HK-2 (cell line): ENCODE measurements around the gene PDE6G.

Source experiments
- DNase-seq: peaks from one replicate; pipeline ENCODE4 v3.0.0-alpha.2; 2018; ENCODE audit not compliant: unreplicated experiment

The PDE6G gene

DNA sequence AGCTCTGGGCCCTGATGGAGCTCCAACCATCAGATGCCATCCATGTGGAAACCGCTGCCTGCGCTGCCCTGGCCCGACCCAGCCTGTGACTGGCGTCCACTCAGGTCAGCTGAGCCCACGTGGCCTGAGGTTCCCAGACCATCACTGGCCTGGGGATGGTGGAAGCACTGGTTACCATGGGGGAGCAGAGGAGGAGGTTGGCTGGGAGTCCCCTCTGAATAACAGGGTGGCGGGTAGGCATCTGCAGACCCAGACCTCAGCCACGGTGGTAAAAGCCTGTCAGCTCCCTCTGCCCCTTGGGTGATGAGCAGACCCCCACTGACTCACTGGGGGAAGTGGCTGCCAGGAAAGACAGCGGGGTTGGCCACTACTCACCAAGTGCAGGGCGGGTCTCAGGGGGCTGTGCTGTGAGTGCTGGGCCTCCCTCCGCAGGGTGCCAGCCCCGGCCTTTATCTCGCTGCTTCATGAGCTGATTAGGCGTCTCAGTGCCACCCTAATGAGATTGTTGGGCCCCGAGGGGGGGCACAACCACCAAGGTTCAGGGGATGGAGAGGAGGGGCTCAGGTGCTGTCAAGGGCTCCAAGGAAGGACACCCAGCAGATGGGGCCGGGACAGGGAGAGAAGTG is at the start of gene PDE6G:
Gene PDE6G (minus strand): TSS at position 425 of the 626 bp plus-strand sequence. CDS start 3,237 bp downstream, outside the sequence.
- DNase-seq = no peak

- no peak for DNase-seq
Observed at GRCh38 chr17:81705518-81706231, 49.3 kb upstream of the PDE6G start.

DNA sequence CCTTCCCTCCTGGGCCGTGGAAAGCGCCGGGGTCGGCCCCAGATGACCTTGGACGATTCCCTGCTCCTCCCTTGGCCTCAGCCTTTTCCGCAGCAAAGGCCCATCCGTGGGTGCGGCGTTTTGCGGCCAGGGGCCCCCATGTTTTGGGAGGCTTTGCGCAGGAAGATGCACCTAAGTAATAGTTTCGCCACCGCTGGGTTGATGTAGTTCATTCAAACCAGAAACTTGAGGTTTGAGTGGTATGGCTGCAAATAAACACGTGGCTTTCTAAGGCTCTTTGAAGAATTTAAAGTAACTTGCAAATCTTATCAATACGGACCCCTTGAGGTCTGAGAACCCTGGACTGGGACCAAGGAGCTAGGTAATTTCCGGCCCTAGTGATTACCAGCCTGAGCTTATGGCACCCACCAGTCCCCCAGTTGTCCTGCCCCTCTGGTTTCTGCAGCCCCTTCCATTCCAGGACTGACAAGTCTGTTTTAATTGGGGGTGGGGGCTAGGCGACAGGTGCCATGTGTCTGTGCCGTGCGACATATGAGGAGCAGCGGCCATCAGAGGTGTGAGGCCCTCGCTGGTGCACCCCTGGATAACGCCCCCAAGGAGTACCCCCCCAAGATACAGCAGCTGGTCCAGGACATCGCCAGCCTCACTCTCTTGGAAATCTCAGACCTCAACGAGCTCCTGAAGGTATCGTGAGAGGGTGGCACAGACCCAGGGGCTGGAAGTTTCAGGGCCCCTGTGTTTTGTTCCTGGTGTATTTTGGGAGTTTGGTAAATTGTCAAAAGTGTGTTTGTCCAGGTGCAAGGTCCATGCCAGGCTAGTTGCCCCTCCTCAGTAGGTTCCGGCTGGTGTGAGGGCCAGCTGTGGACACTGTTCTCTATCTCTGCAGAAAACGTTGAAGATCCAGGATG is 47.7 kb upstream of the PDE6G start:
- no peak for DNase-seq

- peak; percentile 92 for DNase-seq
Observed at GRCh38 chr17:81702934-81703746, 46.8 kb upstream of the PDE6G start, which contains the start of gene MRPL12. MRPL12 (plus strand) TSS chr17:81703367; CDS start chr17:81703502, 135 bp downstream.

GRCh38 chr17:81701288-81702071 is 45.1 kb upstream of the PDE6G start:
- peak; percentile 42 for DNase-seq

DNA sequence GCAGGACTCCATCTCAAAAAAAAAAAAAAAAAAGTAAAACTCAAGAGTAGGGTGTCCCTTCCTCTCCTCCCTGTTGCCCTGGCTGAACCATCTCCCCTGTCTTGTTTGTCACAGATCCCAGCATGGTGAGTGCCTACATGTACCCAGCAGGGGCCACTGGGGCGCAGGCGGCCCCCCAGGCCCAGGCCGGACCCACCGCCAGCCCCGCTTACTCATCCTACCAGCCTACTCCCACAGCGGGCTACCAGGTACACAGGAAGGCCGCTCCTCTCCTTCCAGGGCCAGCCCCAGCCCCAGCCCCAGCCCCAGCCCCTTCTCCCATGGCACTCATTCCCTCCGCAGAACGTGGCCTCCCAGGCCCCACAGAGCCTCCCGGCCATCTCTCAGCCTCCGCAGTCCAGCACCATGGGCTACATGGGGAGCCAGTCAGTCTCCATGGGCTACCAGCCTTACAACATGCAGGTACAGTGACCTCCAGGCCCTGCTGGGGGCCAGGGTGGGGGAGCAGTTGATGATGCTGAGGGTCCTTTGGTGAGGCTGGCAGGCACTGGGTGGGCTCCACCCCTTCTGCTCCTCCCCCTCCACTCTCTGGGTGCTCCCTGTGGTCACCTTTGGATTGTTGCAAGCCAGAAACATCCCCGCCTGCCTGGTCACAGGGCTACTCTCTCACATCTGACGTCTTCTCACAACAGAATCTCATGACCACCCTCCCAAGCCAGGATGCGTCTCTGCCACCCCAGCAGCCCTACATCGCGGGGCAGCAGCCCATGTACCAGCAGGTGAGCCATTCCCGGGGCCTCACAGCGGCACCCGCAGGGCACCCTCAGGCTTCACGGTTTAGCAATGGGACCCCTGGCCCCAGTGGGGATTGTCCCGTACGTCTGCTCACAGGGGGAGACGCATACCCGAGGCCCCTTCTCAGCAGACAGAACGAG is 44.3 kb upstream of the PDE6G start:
- no peak for DNase-seq

GRCh38 chr17:81697261-81698044 is 41.1 kb upstream of the PDE6G start:
- no peak for DNase-seq

- DNase-seq = no peak
Observed at GRCh38 chr17:81696218-81696941, 40.0 kb upstream of the PDE6G start.

DNA sequence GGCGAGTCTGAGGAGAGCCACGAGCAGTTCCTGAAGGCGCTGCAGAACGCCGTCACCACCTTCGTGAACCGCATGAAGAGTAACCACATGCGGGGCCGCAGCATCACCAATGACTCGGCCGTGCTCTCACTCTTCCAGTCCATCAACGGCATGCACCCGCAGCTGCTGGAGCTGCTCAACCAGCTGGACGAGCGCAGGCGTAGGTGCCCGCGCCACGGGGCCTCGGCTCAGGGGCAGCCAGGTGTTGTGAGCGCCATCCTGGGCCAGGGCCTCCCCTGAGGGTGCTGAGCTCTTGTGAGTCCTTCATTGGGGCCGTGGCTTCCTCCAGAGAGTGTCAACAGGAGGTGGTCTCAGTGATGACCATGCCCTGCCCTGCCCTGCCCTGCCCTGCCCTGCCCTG is 39.5 kb upstream of the PDE6G start:
- no peak for DNase-seq

DNA sequence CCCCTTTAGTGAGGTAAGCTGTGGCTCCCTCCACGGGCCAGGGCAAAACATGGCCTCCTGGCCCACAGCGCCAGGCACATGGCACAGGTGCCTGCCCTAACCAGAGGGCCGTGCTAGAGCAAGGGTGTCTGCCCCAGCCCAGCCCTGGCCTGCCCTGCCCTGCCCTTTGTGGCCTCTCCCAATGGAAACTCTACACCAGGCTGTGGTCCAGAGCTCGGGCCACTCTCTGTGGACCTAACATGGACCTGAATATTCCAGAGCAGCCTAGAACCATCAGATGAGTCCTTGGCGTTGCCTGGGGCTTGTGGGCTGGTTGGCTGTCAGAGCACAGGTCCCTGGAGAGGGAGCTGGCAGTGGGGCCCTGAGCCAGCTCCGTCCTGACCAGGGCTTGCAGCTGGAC is 38.9 kb upstream of the PDE6G start:
- no peak for DNase-seq

GRCh38 chr17:81694810-81695209 is 38.5 kb upstream of the PDE6G start:
- DNase-seq = no peak

- DNase-seq = no peak
Observed at GRCh38 chr17:81693509-81694210, 37.3 kb upstream of the PDE6G start.

- DNase-seq = no peak
Observed at GRCh38 chr17:81691608-81692007, 35.3 kb upstream of the PDE6G start.

GRCh38 chr17:81691196-81691595 is 34.9 kb upstream of the PDE6G start:
- DNase-seq = no peak

GRCh38 chr17:81690549-81690948 is 34.2 kb upstream of the PDE6G start:
- no peak for DNase-seq

- no peak for DNase-seq
Observed at GRCh38 chr17:81690066-81690465, 33.7 kb upstream of the PDE6G start.

DNA sequence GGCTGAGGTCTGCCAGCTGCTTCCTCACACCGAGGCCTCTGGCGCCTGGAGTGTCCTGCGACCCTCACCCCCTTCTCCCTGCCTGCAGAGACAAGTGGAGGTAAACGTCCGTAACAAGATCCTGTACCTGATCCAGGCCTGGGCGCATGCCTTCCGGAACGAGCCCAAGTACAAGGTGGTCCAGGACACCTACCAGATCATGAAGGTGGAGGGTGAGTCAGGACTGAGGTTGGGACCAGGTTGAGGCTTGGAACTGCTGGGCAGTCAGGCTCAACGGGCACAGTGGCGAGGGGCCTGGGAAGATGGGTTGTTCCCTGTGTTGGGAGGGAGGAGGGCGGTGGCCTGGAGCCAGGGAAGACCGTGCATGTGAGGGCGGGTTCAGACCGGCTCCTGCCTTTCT is 32.3 kb upstream of the PDE6G start:
- no peak for DNase-seq
